Memory B cell (primary cell): ENCODE results near the gene POU4F1.

Experiments
- ATAC-seq: fragments of 150-1000 bp; cut with Tn5 transposase; 2 replicates; pipeline ENCODE4 v1.10.0; 2021; ENCODE audit warnings: low read depth, mild to moderate bottlenecking, moderate library complexity
- DNase-seq, 2 donors: peaks; one replicate each; pipeline ENCODE4 v3.0.0; 2022; ENCODE audit warnings: low spot score in 2 of 2
- H3K27ac Mint-ChIP-seq: one replicate; pipeline ENCODE4 v1.8.0; 2022; ENCODE audit warnings: mild to moderate bottlenecking, moderate library complexity, mixed read lengths
- H3K27me3 Mint-ChIP-seq: one replicate; pipeline ENCODE4 v1.8.0; 2022; ENCODE audit warnings: mixed read lengths
- H3K36me3 Mint-ChIP-seq: one replicate; pipeline ENCODE4 v1.8.0; 2022; ENCODE audit warnings: mild to moderate bottlenecking, mixed read lengths
- H3K4me1 Mint-ChIP-seq: one replicate; pipeline ENCODE4 v1.8.0; 2022; ENCODE audit warnings: mixed read lengths
- H3K4me3 Mint-ChIP-seq: one replicate; pipeline ENCODE4 v1.8.0; 2022; ENCODE audit warnings: mild to moderate bottlenecking, moderate library complexity, mixed read lengths
- H3K9me3 Mint-ChIP-seq: one replicate; pipeline ENCODE4 v1.8.0; 2022; ENCODE audit warnings: mixed read lengths

Gene POU4F1

GRCh38 chr13:78589206-78589605 is 14.1 kb downstream of the POU4F1 start:
- no peak for ATAC-seq
- peaks cover 41% of the 10 kb centered on the region for H3K27me3 Mint-ChIP-seq
- H3K4me1 Mint-ChIP-seq = no peaks in the 10 kb centered on the region
- H3K36me3 Mint-ChIP-seq = no peaks in the 10 kb centered on the region
- H3K9me3 Mint-ChIP-seq = peaks cover 3% of the 10 kb centered on the region
- no peak overlapping the region for H3K27ac Mint-ChIP-seq
- H3K4me3 Mint-ChIP-seq = no peak overlapping the region
- DNase-seq = no peak

- DNase-seq = no peak
- Mint-ChIP-seq H3K4me3 (no peak overlapping the region), H3K4me1 (no peaks in the 10 kb centered on the region), H3K27ac (no peak overlapping the region), H3K36me3 (no peaks in the 10 kb centered on the region), H3K9me3 (peaks cover 3% of the 10 kb centered on the region), H3K27me3 (peaks cover 31% of the 10 kb centered on the region)
- ATAC-seq = no peak
Observed at GRCh38 chr13:78587395-78587794, 16.0 kb downstream of the POU4F1 start.

DNA sequence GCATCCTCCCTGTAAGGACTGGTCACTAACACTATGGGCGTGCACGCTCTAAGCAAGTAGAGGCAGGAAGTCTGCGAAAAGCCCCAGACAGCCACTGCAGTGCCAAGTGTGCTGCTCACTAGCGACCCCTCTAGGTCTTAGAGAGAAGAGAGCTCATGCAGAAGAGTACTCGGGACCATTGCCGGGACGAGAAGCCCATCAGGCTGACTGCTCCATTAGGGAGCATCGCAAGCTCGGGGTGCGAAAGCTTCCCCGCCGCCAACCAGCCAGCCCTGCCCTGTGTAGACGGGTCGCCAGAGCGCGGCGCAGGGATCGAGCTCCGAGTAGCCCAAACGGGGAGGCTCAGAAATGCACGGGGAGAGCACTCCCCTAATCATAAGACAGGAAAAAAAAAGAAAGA is 16.6 kb downstream of the POU4F1 start:
- DNase-seq (no peak), ATAC-seq (no peak)
- Mint-ChIP-seq H3K4me1 (no peaks in the 10 kb centered on the region), H3K36me3 (no peaks in the 10 kb centered on the region), H3K27me3 (peaks cover 28% of the 10 kb centered on the region), H3K4me3 (no peak overlapping the region), H3K27ac (no peak overlapping the region), H3K9me3 (peaks cover 3% of the 10 kb centered on the region)

DNA sequence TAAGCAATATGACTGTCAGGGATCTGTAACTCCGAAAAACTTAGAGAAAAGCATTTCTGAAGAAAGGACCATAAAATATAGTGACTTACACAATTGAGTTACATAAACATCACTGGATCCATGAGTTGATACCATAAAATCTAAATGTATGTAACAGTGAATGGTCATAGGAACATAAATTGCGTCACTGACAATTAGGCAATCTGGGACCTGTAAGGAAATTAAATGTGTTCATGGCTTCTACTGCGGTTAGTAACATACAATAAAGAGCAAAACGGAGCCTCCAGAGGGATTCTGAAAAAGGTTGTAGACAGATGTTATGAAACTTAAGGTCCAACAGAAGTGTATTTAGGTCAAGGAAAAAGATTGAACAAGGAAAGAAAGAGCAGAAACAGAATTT is 27.1 kb downstream of the POU4F1 start:
- Mint-ChIP-seq H3K27me3 (peaks cover 12% of the 10 kb centered on the region), H3K9me3 (no peaks in the 10 kb centered on the region), H3K27ac (no peak overlapping the region), H3K36me3 (no peaks in the 10 kb centered on the region), H3K4me3 (no peak overlapping the region), H3K4me1 (no peaks in the 10 kb centered on the region)
- DNase-seq (no peak), ATAC-seq (no peak)

DNA sequence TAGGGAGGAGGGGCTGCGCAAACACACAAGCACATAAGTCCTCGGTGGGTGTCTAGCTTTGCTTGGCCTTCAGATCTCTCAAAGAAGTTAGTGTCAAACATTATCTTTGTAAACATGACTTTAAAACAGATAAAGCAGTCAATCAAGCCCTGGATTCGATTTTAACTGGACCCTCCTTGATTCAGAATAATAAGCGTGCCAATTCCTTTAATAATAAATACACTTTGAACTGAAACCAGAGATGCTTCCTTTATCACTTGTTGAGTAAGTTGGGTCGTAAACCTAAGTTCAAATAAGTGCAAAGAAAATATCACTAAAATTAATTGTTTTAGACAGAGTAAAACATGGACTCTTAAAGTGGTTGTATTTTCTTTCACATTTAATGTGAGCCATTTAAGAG is 30.9 kb downstream of the POU4F1 start:
- Mint-ChIP-seq H3K9me3 (no peaks in the 10 kb centered on the region), H3K36me3 (no peaks in the 10 kb centered on the region), H3K4me3 (no peak overlapping the region), H3K27me3 (peaks cover 7% of the 10 kb centered on the region), H3K27ac (no peak overlapping the region), H3K4me1 (no peaks in the 10 kb centered on the region)
- DNase-seq (no peak), ATAC-seq (no peak)

- ATAC-seq (no peak), DNase-seq (no peak)
- H3K27ac Mint-ChIP-seq = no peak overlapping the region
- H3K9me3 Mint-ChIP-seq = no peaks in the 10 kb centered on the region
- no peaks in the 10 kb centered on the region for H3K4me1 Mint-ChIP-seq
- no peaks in the 10 kb centered on the region for H3K36me3 Mint-ChIP-seq
- H3K27me3 Mint-ChIP-seq = peaks cover 2% of the 10 kb centered on the region
- H3K4me3 Mint-ChIP-seq = no peak overlapping the region
Observed at GRCh38 chr13:78569029-78569428, 34.3 kb downstream of the POU4F1 start.

DNA sequence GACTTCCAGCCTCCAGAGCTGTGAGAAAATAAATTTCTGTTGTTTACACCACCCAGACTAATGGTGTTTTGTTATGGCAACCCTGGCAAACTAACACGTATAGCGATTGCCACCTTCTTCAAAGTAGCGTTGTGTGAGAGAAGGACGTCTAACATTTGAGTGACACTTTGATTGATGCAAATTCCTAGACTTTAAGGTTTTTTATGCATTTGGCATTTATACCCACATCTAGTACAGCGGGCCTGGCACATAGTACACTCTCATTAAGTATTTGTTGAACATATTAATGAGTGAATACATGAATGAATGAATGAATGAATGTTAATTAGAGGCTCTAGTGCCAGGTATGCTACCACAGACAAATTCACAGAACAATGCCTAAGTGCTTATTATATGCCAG is 36.7 kb downstream of the POU4F1 start:
- peaks cover 4% of the 10 kb centered on the region for H3K27me3 Mint-ChIP-seq
- H3K4me3 Mint-ChIP-seq = no peak overlapping the region
- ATAC-seq (no peak), DNase-seq (no peak)
- no peaks in the 10 kb centered on the region for H3K36me3 Mint-ChIP-seq
- peaks cover 2% of the 10 kb centered on the region for H3K4me1 Mint-ChIP-seq
- no peak overlapping the region for H3K27ac Mint-ChIP-seq
- H3K9me3 Mint-ChIP-seq = no peaks in the 10 kb centered on the region

- H3K27me3 Mint-ChIP-seq = peaks cover 4% of the 10 kb centered on the region
- H3K36me3 Mint-ChIP-seq = no peaks in the 10 kb centered on the region
- H3K4me1 Mint-ChIP-seq = peaks cover 2% of the 10 kb centered on the region
- H3K27ac Mint-ChIP-seq = no peak overlapping the region
- DNase-seq (no peak), ATAC-seq (peak; percentile 59)
- H3K9me3 Mint-ChIP-seq = no peaks in the 10 kb centered on the region
- H3K4me3 Mint-ChIP-seq = no peak overlapping the region
Observed at GRCh38 chr13:78562237-78562889, 41.0 kb downstream of the POU4F1 start.
